Nephron (organoid): ENCODE results near the gene SLITRK4.
A peak's percentile ranks its signal among the peaks of the same experiment; 100 is the strongest.

Source experiments
- H3K27ac Mint-ChIP-seq, 3 experiments: 2 replicates each; pipeline ENCODE4 v1.8.0; 2020; ENCODE audit warnings: mixed read lengths in 3 of 3, mild to moderate bottlenecking in 2 of 3, moderate library complexity in 1 of 3
- H3K27me3 Mint-ChIP-seq: 2 replicates; pipeline ENCODE4 v1.8.0; 2021; ENCODE audit warnings: low read depth, mild to moderate bottlenecking, moderate library complexity, mixed read lengths
- H3K36me3 Mint-ChIP-seq: 2 replicates; pipeline ENCODE4 v1.8.0; 2020; ENCODE audit warnings: low read depth, mixed read lengths
- H3K4me1 Mint-ChIP-seq: 2 replicates; pipeline ENCODE4 v1.8.0; 2020; ENCODE audit warnings: mixed read lengths
- H3K4me3 Mint-ChIP-seq, 3 experiments: 2 replicates each; pipeline ENCODE4 v1.8.0; 2020; ENCODE audit warnings: mild to moderate bottlenecking in 3 of 3, mixed read lengths in 3 of 3, moderate library complexity in 2 of 3
- H3K9me3 Mint-ChIP-seq: 2 replicates; pipeline ENCODE4 v1.8.0; 2020; ENCODE audit warnings: mixed read lengths
- TF ChIP-seq, protein P1 (sequence below), 3 experiments: fragments of 200-600 bp; sonication (generic); IDR thresholded peaks; one replicate each; pipeline ENCODE4 v1.5.0; 2021; ENCODE audit warnings: antibody characterized with exemption in 3 of 3; ENCODE audit not compliant: unreplicated experiment in 3 of 3

SLITRK4 gene, protein sequence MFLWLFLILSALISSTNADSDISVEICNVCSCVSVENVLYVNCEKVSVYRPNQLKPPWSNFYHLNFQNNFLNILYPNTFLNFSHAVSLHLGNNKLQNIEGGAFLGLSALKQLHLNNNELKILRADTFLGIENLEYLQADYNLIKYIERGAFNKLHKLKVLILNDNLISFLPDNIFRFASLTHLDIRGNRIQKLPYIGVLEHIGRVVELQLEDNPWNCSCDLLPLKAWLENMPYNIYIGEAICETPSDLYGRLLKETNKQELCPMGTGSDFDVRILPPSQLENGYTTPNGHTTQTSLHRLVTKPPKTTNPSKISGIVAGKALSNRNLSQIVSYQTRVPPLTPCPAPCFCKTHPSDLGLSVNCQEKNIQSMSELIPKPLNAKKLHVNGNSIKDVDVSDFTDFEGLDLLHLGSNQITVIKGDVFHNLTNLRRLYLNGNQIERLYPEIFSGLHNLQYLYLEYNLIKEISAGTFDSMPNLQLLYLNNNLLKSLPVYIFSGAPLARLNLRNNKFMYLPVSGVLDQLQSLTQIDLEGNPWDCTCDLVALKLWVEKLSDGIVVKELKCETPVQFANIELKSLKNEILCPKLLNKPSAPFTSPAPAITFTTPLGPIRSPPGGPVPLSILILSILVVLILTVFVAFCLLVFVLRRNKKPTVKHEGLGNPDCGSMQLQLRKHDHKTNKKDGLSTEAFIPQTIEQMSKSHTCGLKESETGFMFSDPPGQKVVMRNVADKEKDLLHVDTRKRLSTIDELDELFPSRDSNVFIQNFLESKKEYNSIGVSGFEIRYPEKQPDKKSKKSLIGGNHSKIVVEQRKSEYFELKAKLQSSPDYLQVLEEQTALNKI

DNA sequence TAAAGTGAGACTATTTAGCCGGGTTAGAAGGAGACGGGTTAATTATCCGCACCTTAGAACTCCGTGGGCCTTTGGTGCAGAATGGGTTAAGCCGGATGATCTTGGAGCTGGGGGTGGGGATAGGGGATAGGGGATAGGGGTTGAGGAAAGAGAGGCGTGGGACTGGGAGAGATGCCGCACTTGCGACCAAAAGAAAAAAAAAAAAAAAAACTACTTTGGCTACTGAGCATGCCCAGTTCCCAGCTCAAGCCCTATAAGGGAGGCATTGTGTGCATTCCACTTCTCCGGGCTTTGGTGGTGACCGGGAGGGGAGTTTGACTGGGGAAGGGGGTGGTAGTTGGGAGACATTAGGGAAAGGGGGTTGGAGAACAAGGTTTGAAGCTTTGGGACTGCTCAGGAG lies at the start of gene SLITRK4:
SLITRK4 (minus strand) TSS at position 187 of the 400 bp plus-strand sequence. CDS start 4,993 bp downstream, outside the sequence.
- Mint-ChIP-seq H3K4me3 (peak within 1 kb of the TSS; percentile 86 to 93 (median 92)), H3K27ac (peak within 1 kb of the TSS; percentile 91 to 92 (median 92)), H3K9me3 (peaks cover 6% of the 10 kb centered on the region), H3K27me3 (peaks cover 7% of the 10 kb centered on the region), H3K36me3 (no peaks in the 10 kb centered on the region), H3K4me1 (peaks cover 5% of the 10 kb centered on the region)
- TF ChIP-seq, protein P1, sequence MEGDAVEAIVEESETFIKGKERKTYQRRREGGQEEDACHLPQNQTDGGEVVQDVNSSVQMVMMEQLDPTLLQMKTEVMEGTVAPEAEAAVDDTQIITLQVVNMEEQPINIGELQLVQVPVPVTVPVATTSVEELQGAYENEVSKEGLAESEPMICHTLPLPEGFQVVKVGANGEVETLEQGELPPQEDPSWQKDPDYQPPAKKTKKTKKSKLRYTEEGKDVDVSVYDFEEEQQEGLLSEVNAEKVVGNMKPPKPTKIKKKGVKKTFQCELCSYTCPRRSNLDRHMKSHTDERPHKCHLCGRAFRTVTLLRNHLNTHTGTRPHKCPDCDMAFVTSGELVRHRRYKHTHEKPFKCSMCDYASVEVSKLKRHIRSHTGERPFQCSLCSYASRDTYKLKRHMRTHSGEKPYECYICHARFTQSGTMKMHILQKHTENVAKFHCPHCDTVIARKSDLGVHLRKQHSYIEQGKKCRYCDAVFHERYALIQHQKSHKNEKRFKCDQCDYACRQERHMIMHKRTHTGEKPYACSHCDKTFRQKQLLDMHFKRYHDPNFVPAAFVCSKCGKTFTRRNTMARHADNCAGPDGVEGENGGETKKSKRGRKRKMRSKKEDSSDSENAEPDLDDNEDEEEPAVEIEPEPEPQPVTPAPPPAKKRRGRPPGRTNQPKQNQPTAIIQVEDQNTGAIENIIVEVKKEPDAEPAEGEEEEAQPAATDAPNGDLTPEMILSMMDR (IDR thresholded peaks at IDR 0.05; ENCODE audit: unreplicated experiment in 3 of 3) = no peak

- Mint-ChIP-seq H3K27me3 (no peaks in the 10 kb centered on the region), H3K4me3 (no peak overlapping the region), H3K27ac (peak overlapping the region in 1 of 3 experiments; percentile 60), H3K4me1 (no peaks in the 10 kb centered on the region), H3K36me3 (no peaks in the 10 kb centered on the region), H3K9me3 (peaks cover 15% of the 10 kb centered on the region)
- TF ChIP-seq, protein P1 (IDR thresholded peaks at IDR 0.05; ENCODE audit: unreplicated experiment in 3 of 3) = no peak
These were observed 47.6 kb upstream of the SLITRK4 start for GRCh38 chrX:143683486-143683885.

GRCh38 chrX:143674926-143675325 lies 39.0 kb upstream of the SLITRK4 start:
- H3K9me3 Mint-ChIP-seq = peaks cover 9% of the 10 kb centered on the region
- H3K4me1 Mint-ChIP-seq = peaks cover 10% of the 10 kb centered on the region
- TF ChIP-seq, protein P1 (IDR thresholded peaks at IDR 0.05; ENCODE audit: unreplicated experiment in 3 of 3) = no peak
- H3K27ac Mint-ChIP-seq = peak overlapping the region in 1 of 3 experiments; percentile 24
- H3K36me3 Mint-ChIP-seq = no peaks in the 10 kb centered on the region
- no peaks in the 10 kb centered on the region for H3K27me3 Mint-ChIP-seq
- H3K4me3 Mint-ChIP-seq = no peak overlapping the region

- H3K27ac Mint-ChIP-seq = no peak overlapping the region
- H3K27me3 Mint-ChIP-seq = no peaks in the 10 kb centered on the region
- H3K9me3 Mint-ChIP-seq = peaks cover 3% of the 10 kb centered on the region
- no peaks in the 10 kb centered on the region for H3K36me3 Mint-ChIP-seq
- TF ChIP-seq, protein P1 (IDR thresholded peaks at IDR 0.05; ENCODE audit: unreplicated experiment in 3 of 3) = peak in 1 of 3 experiments; percentile 25
- no peak overlapping the region for H3K4me3 Mint-ChIP-seq
- H3K4me1 Mint-ChIP-seq = no peaks in the 10 kb centered on the region
These were observed 33.5 kb upstream of the SLITRK4 start for GRCh38 chrX:143669395-143669794.

DNA sequence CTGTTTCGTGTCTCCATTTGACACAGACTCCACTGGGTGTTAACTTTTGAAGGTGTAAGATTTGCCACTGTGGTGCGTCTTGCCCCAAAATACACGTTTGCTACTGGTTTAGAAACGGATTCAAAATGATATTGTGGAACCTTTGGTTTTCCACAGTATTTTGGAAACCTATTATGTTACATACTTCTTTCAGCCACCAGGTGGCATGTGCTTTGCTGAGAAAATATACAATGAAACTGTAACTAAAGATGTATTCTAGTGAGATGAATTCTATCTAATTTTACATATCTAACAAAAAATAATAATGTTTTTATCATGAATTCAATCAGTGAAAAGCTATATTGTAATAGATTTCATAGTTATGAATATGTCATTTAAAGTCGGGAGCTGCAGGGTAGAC lies 28.4 kb upstream of the SLITRK4 start:
- Mint-ChIP-seq H3K4me3 (no peak overlapping the region), H3K9me3 (no peaks in the 10 kb centered on the region), H3K36me3 (no peaks in the 10 kb centered on the region), H3K27me3 (no peaks in the 10 kb centered on the region), H3K4me1 (peaks cover 5% of the 10 kb centered on the region), H3K27ac (no peak overlapping the region)
- TF ChIP-seq, protein P1 (IDR thresholded peaks at IDR 0.05; ENCODE audit: unreplicated experiment in 3 of 3) = peak; percentile 50 to 61 (median 52)
